Keratinocyte (primary cell): ENCODE measurements around the gene TOX3. TPM values are rescaled to one million over a fixed set of nuclear protein-coding genes. Genes with fewer than 3 reads are reported as not detected.
A peak's percentile ranks its signal among the peaks of the same experiment; 100 is the strongest.

Experiments used
- DNase-seq: peaks from one replicate; pipeline ENCODE4 v3.0.0-alpha.2; 2011; ENCODE audit warnings: low read depth, missing footprints, low spot score
- FAIRE-seq: peaks from 2 replicates; lab custom pipeline; 2011; peaks lifted over from hg19 to GRCh38; lab: Jason Lieb, UNC
- H2AFZ ChIP-seq: 2 replicates; pipeline ENCODE4 v1.6.0; 2012; ENCODE audit warnings: low read length, control low read depth, inconsistent platforms; ENCODE audit not compliant: control insufficient read depth
- H3K27ac ChIP-seq: 2 replicates; pipeline ENCODE4 v1.5.1; 2011; ENCODE audit warnings: low read length; ENCODE audit not compliant: control insufficient read depth, insufficient read depth
- H3K27me3 ChIP-seq: 3 replicates; pipeline ENCODE4 v1.6.0; 2011; ENCODE audit warnings: low read length; ENCODE audit not compliant: control insufficient read depth, insufficient read depth; ENCODE audit errors: extremely low read depth
- H3K36me3 ChIP-seq, 2 experiments: 2 replicates in 1 of 2; 3 replicates in 1 of 2; pipeline ENCODE4 v1.5.1; 2011; ENCODE audit warnings: low read length in 2 of 2, mild to moderate bottlenecking in 1 of 2; ENCODE audit not compliant: control insufficient read depth in 2 of 2, insufficient read depth in 2 of 2; ENCODE audit errors: extremely low read depth in 1 of 2
- H3K4me1 ChIP-seq: 3 replicates; pipeline ENCODE4 v1.5.1; 2011; ENCODE audit warnings: low read length; ENCODE audit not compliant: control insufficient read depth, insufficient read depth; ENCODE audit errors: extremely low read depth
- H3K4me2 ChIP-seq: 3 replicates; pipeline ENCODE4 v1.6.0; 2011; ENCODE audit warnings: low read depth, low read length; ENCODE audit not compliant: control insufficient read depth, insufficient read depth; ENCODE audit errors: extremely low read depth
- H3K4me3 ChIP-seq, 3 experiments: fragments of 200-600 bp in 1 of 3; sonication (generic) in 1 of 3; 2 replicates in 2 of 3; 3 replicates in 1 of 3; pipeline ENCODE4 v1.5.1; 2011 to 2016; ENCODE audit warnings: low read length in 3 of 3, mild to moderate bottlenecking in 3 of 3, control low read depth in 2 of 3, inconsistent platforms in 1 of 3, low read depth in 1 of 3, mixed read lengths in 1 of 3, mixed run types in 1 of 3, moderate library complexity in 1 of 3; ENCODE audit not compliant: control insufficient read depth in 2 of 3, insufficient read depth in 2 of 3; ENCODE audit errors: extremely low read depth in 1 of 3
- H3K79me2 ChIP-seq: 2 replicates; pipeline ENCODE4 v1.6.0; 2012; ENCODE audit warnings: low read length; ENCODE audit not compliant: control insufficient read depth, insufficient read depth
- H3K9ac ChIP-seq: 3 replicates; pipeline ENCODE4 v1.6.0; 2011; ENCODE audit warnings: low read length; ENCODE audit not compliant: control insufficient read depth, insufficient read depth; ENCODE audit errors: extremely low read depth
- H3K9me1 ChIP-seq: 3 replicates; pipeline ENCODE4 v1.6.0; 2011; ENCODE audit warnings: low read length; ENCODE audit not compliant: control insufficient read depth, insufficient read depth; ENCODE audit errors: extremely low read depth
- H3K9me3 ChIP-seq: 2 replicates; pipeline ENCODE4 v1.5.1; 2012; ENCODE audit warnings: low read depth, low read length; ENCODE audit not compliant: control insufficient read depth
- H4K20me1 ChIP-seq: 3 replicates; pipeline ENCODE4 v1.6.0; 2011; ENCODE audit warnings: low read length; ENCODE audit not compliant: control insufficient read depth, insufficient read depth; ENCODE audit errors: extremely low read depth
- EZH2 ChIP-seq: IDR thresholded peaks from one replicate; pipeline ENCODE4 v1.6.1; 2012; ENCODE audit warnings: inconsistent platforms, mild to moderate bottlenecking, low read length, moderate library complexity
- dilution Hi-C: fragments of 300-500 bp; cut with MboI; formaldehyde crosslinking; loops from one replicate; pipeline ENCODE4 v1.7.0; 2020; ENCODE audit warnings: low sequenced_read_pairs; ENCODE audit not compliant: extremely low pct_ligation_motif_present
- polyA plus RNA-seq, 5 experiments: library from polyadenylated mRNA; depleted of rRNA in 3 of 5; stranded (reverse) in 3 of 5; stranded (forward) in 1 of 5; unstranded in 1 of 5; fragments of >200 nt; gene quantifications; 1 replicate in 1 of 5; 2 replicates in 3 of 5; 3 replicates in 1 of 5; pipeline versions ENCODE4 v1.2.1 to v1.2.3, GENCODE V29; 2011 to 2012; ENCODE audit warnings: missing spikeins in 2 of 5, low read depth in 1 of 5, low replicate concordance in 1 of 5
- TF ChIP-seq, protein P1 (sequence below), 3 experiments: IDR thresholded peaks in 1 of 3; conservative IDR thresholded peaks in 1 of 3; optimal IDR thresholded peaks in 1 of 3; 2 replicates in 2 of 3; 3 replicates in 1 of 3; pipeline versions ENCODE3 to v1.5.1; 2011; ENCODE audit warnings: low read length in 3 of 3, mild to moderate bottlenecking in 3 of 3, moderate library complexity in 2 of 3, control low read depth in 1 of 3, inconsistent platforms in 1 of 3; ENCODE audit not compliant: insufficient read depth in 2 of 3; ENCODE audit errors: extremely low read depth in 1 of 3

The TOX3 gene
- polyA plus RNA-seq, 1 donor (not counting 4 experiments of a cell fraction or from before 2014, with no cell fraction given) = not detected

DNA sequence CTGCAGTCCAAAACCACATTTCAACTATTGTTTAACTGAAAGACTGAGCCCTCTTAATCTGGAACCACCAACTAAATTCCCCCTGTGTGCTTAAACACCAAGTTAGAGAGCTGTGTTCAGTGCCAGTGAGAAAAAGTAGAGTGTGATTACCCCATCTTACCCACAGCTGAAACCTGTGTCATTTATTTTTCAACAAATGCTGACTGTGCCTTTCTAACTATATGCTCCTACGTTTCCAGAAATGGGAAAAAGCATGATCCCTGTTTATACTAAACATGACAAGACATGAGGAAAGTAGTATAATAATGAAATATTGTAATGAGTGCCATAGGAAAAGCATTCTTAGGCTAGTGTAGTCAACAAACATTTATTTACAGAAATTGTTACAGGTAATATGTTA is 7.4 kb upstream of the TOX3 start:
- no peak overlapping the region for H3K4me2 ChIP-seq
- no peak for FAIRE-seq
- DNase-seq = no peak
- TF ChIP-seq, protein P1, sequence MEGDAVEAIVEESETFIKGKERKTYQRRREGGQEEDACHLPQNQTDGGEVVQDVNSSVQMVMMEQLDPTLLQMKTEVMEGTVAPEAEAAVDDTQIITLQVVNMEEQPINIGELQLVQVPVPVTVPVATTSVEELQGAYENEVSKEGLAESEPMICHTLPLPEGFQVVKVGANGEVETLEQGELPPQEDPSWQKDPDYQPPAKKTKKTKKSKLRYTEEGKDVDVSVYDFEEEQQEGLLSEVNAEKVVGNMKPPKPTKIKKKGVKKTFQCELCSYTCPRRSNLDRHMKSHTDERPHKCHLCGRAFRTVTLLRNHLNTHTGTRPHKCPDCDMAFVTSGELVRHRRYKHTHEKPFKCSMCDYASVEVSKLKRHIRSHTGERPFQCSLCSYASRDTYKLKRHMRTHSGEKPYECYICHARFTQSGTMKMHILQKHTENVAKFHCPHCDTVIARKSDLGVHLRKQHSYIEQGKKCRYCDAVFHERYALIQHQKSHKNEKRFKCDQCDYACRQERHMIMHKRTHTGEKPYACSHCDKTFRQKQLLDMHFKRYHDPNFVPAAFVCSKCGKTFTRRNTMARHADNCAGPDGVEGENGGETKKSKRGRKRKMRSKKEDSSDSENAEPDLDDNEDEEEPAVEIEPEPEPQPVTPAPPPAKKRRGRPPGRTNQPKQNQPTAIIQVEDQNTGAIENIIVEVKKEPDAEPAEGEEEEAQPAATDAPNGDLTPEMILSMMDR (optimal IDR thresholded peaks at IDR 0.05 in 1 of 3, IDR thresholded peaks at IDR 0.05 in 1 of 3, conservative IDR thresholded peaks at IDR 0.05 in 1 of 3; ENCODE audit: extremely low read depth in 1 of 3, insufficient read depth in 2 of 3, low read length in 3 of 3) = no peak
- no peak for TF ChIP-seq EZH2
- H3K27me3 ChIP-seq = no peaks in the 10 kb centered on the region
- no peaks in the 10 kb centered on the region for H4K20me1 ChIP-seq
- no peaks in the 10 kb centered on the region for H3K9me1 ChIP-seq
- no peak overlapping the region for H3K9ac ChIP-seq
- no peaks in the 10 kb centered on the region for H3K79me2 ChIP-seq
- H3K27ac ChIP-seq = no peak overlapping the region
- dilution Hi-C loops = no loop called here
- H2AFZ ChIP-seq = no peak overlapping the region
- no peak overlapping the region for H3K4me3 ChIP-seq
- no peaks in the 10 kb centered on the region for H3K9me3 ChIP-seq
- H3K4me1 ChIP-seq = peaks cover 7% of the 10 kb centered on the region
- no peaks in the 10 kb centered on the region for H3K36me3 ChIP-seq

DNA sequence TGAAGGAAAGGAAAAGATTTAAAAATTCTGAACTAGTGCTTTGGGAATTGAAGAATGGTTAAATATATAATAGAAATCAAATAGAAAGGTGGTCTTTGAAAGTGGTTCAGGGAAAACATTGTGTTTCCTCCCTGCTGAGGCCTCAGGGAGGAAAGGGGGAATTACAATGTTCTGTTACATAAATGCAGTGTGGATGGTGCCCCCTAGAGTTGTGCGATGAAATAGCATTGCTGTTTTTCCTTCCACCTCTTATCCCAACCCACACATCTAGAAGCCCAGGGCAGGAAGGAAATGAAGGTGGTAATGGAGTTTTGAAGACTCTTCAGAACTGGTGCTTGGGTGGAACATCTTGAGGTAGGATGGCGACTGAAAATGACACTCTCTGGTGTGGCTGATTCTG is 6.4 kb upstream of the TOX3 start:
- DNase-seq (no peak), FAIRE-seq (no peak)
- no peaks in the 10 kb centered on the region for H3K9me1 ChIP-seq
- no peaks in the 10 kb centered on the region for H4K20me1 ChIP-seq
- no peak overlapping the region for H3K4me2 ChIP-seq
- H3K36me3 ChIP-seq = no peaks in the 10 kb centered on the region
- no peak overlapping the region for H2AFZ ChIP-seq
- no peak overlapping the region for H3K27ac ChIP-seq
- H3K79me2 ChIP-seq = no peaks in the 10 kb centered on the region
- H3K4me3 ChIP-seq = no peak overlapping the region
- TF ChIP-seq, protein P1 (optimal IDR thresholded peaks at IDR 0.05 in 1 of 3, IDR thresholded peaks at IDR 0.05 in 1 of 3, conservative IDR thresholded peaks at IDR 0.05 in 1 of 3; ENCODE audit: extremely low read depth in 1 of 3, insufficient read depth in 2 of 3, low read length in 3 of 3) = peak; percentile 18 to 42 (median 22)
- no peak for TF ChIP-seq EZH2
- dilution Hi-C loops = no loop called here
- peaks cover 7% of the 10 kb centered on the region for H3K4me1 ChIP-seq
- no peak overlapping the region for H3K9ac ChIP-seq
- H3K9me3 ChIP-seq = no peaks in the 10 kb centered on the region
- peaks cover 4% of the 10 kb centered on the region for H3K27me3 ChIP-seq
